Neural cell (in vitro differentiated cells): ENCODE data around the gene USP7.

ENCODE experiments used
- EZH2 ChIP-seq: fragments of 200-600, 300-800 bp; shearing (Covaris generic), sonication (generic); IDR thresholded peaks from 2 replicates; pipeline ENCODE4 v1.6.1; 2014; ENCODE audit warnings: antibody characterized with exemption, low read length, borderline replicate concordance, mild to moderate bottlenecking; ENCODE audit not compliant: insufficient read depth, poor library complexity, severe bottlenecking
- MXI1 ChIP-seq: fragments of 450-650 bp; conservative IDR thresholded peaks from 2 replicates; pipeline ENCODE4 v1.6.1; 2014; ENCODE audit warnings: antibody characterized with exemption, mild to moderate bottlenecking; ENCODE audit not compliant: poor library complexity, severe bottlenecking
- POLR2AphosphoS5 ChIP-seq: IDR thresholded peaks from 2 replicates; pipeline ENCODE4 v1.6.1; 2012
- RAD21 ChIP-seq: fragments of 450-650 bp; conservative IDR thresholded peaks from 2 replicates; pipeline ENCODE4 v1.6.1; 2014; ENCODE audit warnings: antibody characterized with exemption, mild to moderate bottlenecking, moderate library complexity
- SMC3 ChIP-seq: fragments of 450-650 bp; conservative IDR thresholded peaks from 2 replicates; pipeline ENCODE4 v1.6.1; 2014; ENCODE audit warnings: antibody characterized with exemption, mild to moderate bottlenecking, moderate library complexity; ENCODE audit not compliant: poor library complexity
- TF ChIP-seq, protein P1 (sequence below): fragments of 450-650 bp; IDR thresholded peaks from 2 replicates; pipeline ENCODE4 v1.5.1; 2014; ENCODE audit warnings: antibody characterized with exemption, mild to moderate bottlenecking, moderate library complexity; ENCODE audit not compliant: poor library complexity, severe bottlenecking
- TF ChIP-seq, protein P2 (sequence below): IDR thresholded peaks from 2 replicates; pipeline ENCODE4 v1.6.1; 2012; ENCODE audit warnings: borderline replicate concordance

DNA sequence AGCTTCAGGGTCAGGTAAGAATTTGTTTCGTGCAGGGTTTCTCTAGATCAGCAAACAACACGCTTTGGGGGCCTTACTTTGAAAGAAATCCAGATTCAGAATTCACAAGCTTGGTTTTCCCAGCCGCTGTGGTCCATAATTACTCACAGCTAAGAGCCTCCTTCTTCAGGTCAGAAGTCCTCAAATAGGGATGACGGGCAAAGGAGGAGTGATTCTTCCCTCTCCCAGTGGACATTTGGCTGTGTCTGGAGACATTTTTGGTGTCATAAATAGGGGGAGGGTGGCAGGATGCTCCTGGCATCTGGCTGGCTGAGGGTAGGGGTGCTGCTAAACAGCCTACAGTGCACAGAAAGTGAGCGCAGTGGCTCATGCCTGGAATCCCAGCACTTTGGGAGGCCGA is 48.6 kb upstream of the USP7 start:
- TF ChIP-seq, protein P1, sequence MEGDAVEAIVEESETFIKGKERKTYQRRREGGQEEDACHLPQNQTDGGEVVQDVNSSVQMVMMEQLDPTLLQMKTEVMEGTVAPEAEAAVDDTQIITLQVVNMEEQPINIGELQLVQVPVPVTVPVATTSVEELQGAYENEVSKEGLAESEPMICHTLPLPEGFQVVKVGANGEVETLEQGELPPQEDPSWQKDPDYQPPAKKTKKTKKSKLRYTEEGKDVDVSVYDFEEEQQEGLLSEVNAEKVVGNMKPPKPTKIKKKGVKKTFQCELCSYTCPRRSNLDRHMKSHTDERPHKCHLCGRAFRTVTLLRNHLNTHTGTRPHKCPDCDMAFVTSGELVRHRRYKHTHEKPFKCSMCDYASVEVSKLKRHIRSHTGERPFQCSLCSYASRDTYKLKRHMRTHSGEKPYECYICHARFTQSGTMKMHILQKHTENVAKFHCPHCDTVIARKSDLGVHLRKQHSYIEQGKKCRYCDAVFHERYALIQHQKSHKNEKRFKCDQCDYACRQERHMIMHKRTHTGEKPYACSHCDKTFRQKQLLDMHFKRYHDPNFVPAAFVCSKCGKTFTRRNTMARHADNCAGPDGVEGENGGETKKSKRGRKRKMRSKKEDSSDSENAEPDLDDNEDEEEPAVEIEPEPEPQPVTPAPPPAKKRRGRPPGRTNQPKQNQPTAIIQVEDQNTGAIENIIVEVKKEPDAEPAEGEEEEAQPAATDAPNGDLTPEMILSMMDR: no peak
- TF ChIP-seq EZH2 (no peak), POLR2AphosphoS5 (no peak), MXI1 (no peak), RAD21 (no peak), SMC3 (no peak)
- TF ChIP-seq, protein P2, sequence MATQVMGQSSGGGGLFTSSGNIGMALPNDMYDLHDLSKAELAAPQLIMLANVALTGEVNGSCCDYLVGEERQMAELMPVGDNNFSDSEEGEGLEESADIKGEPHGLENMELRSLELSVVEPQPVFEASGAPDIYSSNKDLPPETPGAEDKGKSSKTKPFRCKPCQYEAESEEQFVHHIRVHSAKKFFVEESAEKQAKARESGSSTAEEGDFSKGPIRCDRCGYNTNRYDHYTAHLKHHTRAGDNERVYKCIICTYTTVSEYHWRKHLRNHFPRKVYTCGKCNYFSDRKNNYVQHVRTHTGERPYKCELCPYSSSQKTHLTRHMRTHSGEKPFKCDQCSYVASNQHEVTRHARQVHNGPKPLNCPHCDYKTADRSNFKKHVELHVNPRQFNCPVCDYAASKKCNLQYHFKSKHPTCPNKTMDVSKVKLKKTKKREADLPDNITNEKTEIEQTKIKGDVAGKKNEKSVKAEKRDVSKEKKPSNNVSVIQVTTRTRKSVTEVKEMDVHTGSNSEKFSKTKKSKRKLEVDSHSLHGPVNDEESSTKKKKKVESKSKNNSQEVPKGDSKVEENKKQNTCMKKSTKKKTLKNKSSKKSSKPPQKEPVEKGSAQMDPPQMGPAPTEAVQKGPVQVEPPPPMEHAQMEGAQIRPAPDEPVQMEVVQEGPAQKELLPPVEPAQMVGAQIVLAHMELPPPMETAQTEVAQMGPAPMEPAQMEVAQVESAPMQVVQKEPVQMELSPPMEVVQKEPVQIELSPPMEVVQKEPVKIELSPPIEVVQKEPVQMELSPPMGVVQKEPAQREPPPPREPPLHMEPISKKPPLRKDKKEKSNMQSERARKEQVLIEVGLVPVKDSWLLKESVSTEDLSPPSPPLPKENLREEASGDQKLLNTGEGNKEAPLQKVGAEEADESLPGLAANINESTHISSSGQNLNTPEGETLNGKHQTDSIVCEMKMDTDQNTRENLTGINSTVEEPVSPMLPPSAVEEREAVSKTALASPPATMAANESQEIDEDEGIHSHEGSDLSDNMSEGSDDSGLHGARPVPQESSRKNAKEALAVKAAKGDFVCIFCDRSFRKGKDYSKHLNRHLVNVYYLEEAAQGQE: no peak
